Keratinocyte (primary cell): ENCODE results near the gene SRPX.

Experiments used
- EZH2 ChIP-seq: IDR thresholded peaks from one replicate; pipeline ENCODE4 v1.6.1; 2012; ENCODE audit warnings: inconsistent platforms, mild to moderate bottlenecking, low read length, moderate library complexity
- TF ChIP-seq, protein P1 (sequence below), 3 experiments: IDR thresholded peaks in 1 of 3; conservative IDR thresholded peaks in 1 of 3; optimal IDR thresholded peaks in 1 of 3; 2 replicates in 2 of 3; 3 replicates in 1 of 3; pipeline versions ENCODE3 to v1.5.1; 2011; ENCODE audit warnings: low read length in 3 of 3, mild to moderate bottlenecking in 3 of 3, moderate library complexity in 2 of 3, control low read depth in 1 of 3, inconsistent platforms in 1 of 3; ENCODE audit not compliant: insufficient read depth in 2 of 3; ENCODE audit errors: extremely low read depth in 1 of 3

DNA sequence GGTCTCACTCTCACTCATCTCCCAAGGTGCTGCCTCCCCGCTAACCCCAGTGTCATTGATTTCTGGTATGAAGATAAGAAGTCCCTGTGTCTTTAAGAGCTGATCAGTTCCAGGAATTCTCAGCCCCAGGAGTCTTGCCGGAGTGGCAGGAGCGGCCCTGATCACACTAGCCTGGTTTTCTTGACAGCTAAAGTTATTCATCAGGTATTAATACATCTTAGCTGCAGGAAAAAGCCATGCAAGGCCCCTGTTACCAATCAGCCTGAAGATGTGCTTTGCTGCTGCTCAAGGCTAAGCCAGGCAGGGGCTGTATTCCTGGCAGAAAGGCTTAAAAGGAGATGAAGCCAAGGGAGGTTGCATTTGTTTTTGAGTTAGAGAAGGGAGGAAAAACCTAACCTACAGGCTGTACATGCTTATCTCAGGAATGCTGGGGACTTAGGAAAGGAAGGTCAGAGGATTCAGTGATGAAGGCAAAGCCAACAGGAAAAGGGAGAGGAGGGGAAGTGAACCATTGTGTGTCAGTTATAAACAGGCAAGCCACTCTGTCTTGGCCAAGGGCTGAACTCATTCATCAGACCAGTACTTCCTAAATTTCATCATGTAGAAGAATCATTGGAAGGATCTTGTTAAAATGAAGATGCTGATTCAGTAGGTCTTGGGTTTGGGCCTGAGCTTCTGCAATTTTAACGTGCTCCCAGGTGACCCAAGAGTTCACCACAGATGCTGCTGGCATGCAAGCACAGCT, 8.6 kb downstream of the SRPX start:
- TF ChIP-seq, protein P1, sequence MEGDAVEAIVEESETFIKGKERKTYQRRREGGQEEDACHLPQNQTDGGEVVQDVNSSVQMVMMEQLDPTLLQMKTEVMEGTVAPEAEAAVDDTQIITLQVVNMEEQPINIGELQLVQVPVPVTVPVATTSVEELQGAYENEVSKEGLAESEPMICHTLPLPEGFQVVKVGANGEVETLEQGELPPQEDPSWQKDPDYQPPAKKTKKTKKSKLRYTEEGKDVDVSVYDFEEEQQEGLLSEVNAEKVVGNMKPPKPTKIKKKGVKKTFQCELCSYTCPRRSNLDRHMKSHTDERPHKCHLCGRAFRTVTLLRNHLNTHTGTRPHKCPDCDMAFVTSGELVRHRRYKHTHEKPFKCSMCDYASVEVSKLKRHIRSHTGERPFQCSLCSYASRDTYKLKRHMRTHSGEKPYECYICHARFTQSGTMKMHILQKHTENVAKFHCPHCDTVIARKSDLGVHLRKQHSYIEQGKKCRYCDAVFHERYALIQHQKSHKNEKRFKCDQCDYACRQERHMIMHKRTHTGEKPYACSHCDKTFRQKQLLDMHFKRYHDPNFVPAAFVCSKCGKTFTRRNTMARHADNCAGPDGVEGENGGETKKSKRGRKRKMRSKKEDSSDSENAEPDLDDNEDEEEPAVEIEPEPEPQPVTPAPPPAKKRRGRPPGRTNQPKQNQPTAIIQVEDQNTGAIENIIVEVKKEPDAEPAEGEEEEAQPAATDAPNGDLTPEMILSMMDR (optimal IDR thresholded peaks at IDR 0.05 in 1 of 3, IDR thresholded peaks at IDR 0.05 in 1 of 3, conservative IDR thresholded peaks at IDR 0.05 in 1 of 3; ENCODE audit: extremely low read depth in 1 of 3, insufficient read depth in 2 of 3, low read length in 3 of 3) = no peak
- no peak for TF ChIP-seq EZH2
